HepG2 (cell line): ENCODE data around the gene NCOA3. TPM values are rescaled to one million over a fixed set of nuclear protein-coding genes. Genes with fewer than 3 reads are reported as not detected.

Source experiments
- ARID5B ChIP-seq: IDR thresholded peaks from 2 replicates; pipeline ENCODE4 v1.4.0; 2020; ENCODE audit warnings: mild to moderate bottlenecking, missing genetic modification reagents
- CERS6 ChIP-seq: sonication (generic); formaldehyde crosslinking; IDR thresholded peaks from 2 replicates; pipeline ENCODE4 v1.5.0; 2020; ENCODE audit warnings: missing genetic modification reagents
- ELF3 ChIP-seq: IDR thresholded peaks from 2 replicates; pipeline ENCODE4 v1.6.1; 2016; ENCODE audit warnings: missing genetic modification reagents, missing compliant biosample characterization
- FOXA1 ChIP-seq, 2 experiments: fragments of 450-650 bp in 1 of 2; sonication (generic) in 1 of 2; formaldehyde crosslinking in 1 of 2; IDR thresholded peaks; 2 replicates each; pipeline versions ENCODE4 v1.4.0 to v1.6.1; 2016 to 2020; ENCODE audit warnings: missing genetic modification reagents in 1 of 2
- FOXJ3 ChIP-seq: sonication (generic); formaldehyde crosslinking; IDR thresholded peaks from 2 replicates; pipeline ENCODE4 v1.4.0; 2020; ENCODE audit warnings: missing genetic modification reagents, mild to moderate bottlenecking, borderline replicate concordance
- GATAD2A ChIP-seq: IDR thresholded peaks from 2 replicates; pipeline ENCODE4 v1.6.1; 2016
- REST ChIP-seq, 2 experiments: IDR thresholded peaks; 2 replicates each; pipeline ENCODE4 v1.6.1; 2011 to 2012; ENCODE audit warnings: low read length in 2 of 2, borderline replicate concordance in 1 of 2, low read depth in 1 of 2, mild to moderate bottlenecking in 1 of 2, moderate library complexity in 1 of 2
- RNF219 ChIP-seq: sonication (generic); formaldehyde crosslinking; IDR thresholded peaks from 2 replicates; pipeline ENCODE4 v1.5.0; 2020; ENCODE audit warnings: mild to moderate bottlenecking, missing genetic modification reagents
- TBX3 ChIP-seq: fragments of 450-650 bp; IDR thresholded peaks from 2 replicates; pipeline ENCODE4 v1.6.1; 2017; ENCODE audit warnings: antibody characterized with exemption, mild to moderate bottlenecking, inconsistent platforms, borderline replicate concordance
- TP53 ChIP-seq: sonication (generic); formaldehyde crosslinking; conservative IDR thresholded peaks from 2 replicates; pipeline ENCODE4 v1.4.0; 2020; ENCODE audit warnings: missing genetic modification reagents
- ZNF256 ChIP-seq: sonication (generic); formaldehyde crosslinking; conservative IDR thresholded peaks from 2 replicates; pipeline ENCODE4 v1.4.0; 2020; ENCODE audit warnings: missing genetic modification reagents
- polyA plus RNA-seq, 8 experiments: library from polyadenylated mRNA; depleted of rRNA in 3 of 8; stranded (reverse) in 7 of 8; unstranded in 1 of 8; fragments of >200 nt; fragmentation: Illumina TruSeq in 4 of 8; extraction: Trizol in 4 of 8; gene quantifications; 2 replicates each; pipeline versions ENCODE4 v1.2.1 to v1.2.3, GENCODE V29; 2011 to 2016; ENCODE audit warnings: low read depth in 4 of 8, missing spikeins in 1 of 8, mixed read lengths in 1 of 8; ENCODE audit not compliant: insufficient read depth in 1 of 8
- total RNA-seq, 5 experiments: library from RNA; depleted of rRNA; stranded (reverse); fragments of >200 nt; fragmentation: Illumina TruSeq; extraction: Trizol; gene quantifications; 2 replicates each; pipeline ENCODE4 v1.2.3, GENCODE V29; 2016; ENCODE audit warnings: low read depth in 1 of 5
- TF ChIP-seq, protein P1 (sequence below): IDR thresholded peaks from 2 replicates; pipeline ENCODE4 v1.6.1; 2016; ENCODE audit warnings: low read depth
- TF ChIP-seq, protein P2 (sequence below): sonication (generic); formaldehyde crosslinking; conservative IDR thresholded peaks from 2 replicates; pipeline ENCODE4 v1.4.0; 2020; ENCODE audit warnings: missing genetic modification reagents

The NCOA3 gene
- total and polyA plus RNA-seq, 2 of the 13 experiments (the other 11 are each of a cell fraction or from before 2014, with no cell fraction given), result 35.0 to 56.8 TPM

GRCh38 chr20:47605673-47606413 lies 104.2 kb downstream of the NCOA3 start (continued):
- TF ChIP-seq REST (IDR thresholded peaks at IDR 0.05; ENCODE audit: borderline replicate concordance in 1 of 2, low read depth in 1 of 2, low read length in 2 of 2) (no peak), RNF219 (CRISPR knock-in tag) (0 out of 2 replicates have a peak, but pooled peaks have one; percentile 47), TBX3 (peak; percentile 95), ARID5B (CRISPR knock-in tag) (peak; percentile 47), ELF3 (CRISPR knock-in tag) (peak; percentile 79), ZNF256 (0 out of 2 replicates have a peak, but pooled peaks have one; percentile 67), FOXA1 (IDR thresholded peaks at IDR 0.05) (peak; percentile 93), FOXA1 (CRISPR knock-in tag; IDR thresholded peaks at IDR 0.05) (peak; percentile 78), TP53 (CRISPR knock-in tag) (0 out of 2 replicates have a peak, but pooled peaks have one; percentile 52), FOXJ3 (CRISPR knock-in tag) (no peak; the same call in 1 of the 2 replicates), GATAD2A (CRISPR knock-in tag) (peak; percentile 35; the same call in 1 of the 2 replicates), CERS6 (CRISPR knock-in tag) (0 out of 2 replicates have a peak, but pooled peaks have one; percentile 24)
- TF ChIP-seq, protein P1, sequence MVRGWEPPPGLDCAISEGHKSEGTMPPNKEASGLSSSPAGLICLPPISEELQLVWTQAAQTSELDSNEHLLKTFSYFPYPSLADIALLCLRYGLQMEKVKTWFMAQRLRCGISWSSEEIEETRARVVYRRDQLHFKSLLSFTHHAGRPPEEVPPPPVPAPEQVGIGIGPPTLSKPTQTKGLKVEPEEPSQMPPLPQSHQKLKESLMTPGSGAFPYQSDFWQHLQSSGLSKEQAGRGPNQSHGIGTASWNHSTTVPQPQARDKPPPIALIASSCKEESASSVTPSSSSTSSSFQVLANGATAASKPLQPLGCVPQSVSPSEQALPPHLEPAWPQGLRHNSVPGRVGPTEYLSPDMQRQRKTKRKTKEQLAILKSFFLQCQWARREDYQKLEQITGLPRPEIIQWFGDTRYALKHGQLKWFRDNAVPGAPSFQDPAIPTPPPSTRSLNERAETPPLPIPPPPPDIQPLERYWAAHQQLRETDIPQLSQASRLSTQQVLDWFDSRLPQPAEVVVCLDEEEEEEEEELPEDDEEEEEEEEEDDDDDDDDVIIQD (CRISPR knock-in tag), result peak; percentile 28
- TF ChIP-seq, protein P2, sequence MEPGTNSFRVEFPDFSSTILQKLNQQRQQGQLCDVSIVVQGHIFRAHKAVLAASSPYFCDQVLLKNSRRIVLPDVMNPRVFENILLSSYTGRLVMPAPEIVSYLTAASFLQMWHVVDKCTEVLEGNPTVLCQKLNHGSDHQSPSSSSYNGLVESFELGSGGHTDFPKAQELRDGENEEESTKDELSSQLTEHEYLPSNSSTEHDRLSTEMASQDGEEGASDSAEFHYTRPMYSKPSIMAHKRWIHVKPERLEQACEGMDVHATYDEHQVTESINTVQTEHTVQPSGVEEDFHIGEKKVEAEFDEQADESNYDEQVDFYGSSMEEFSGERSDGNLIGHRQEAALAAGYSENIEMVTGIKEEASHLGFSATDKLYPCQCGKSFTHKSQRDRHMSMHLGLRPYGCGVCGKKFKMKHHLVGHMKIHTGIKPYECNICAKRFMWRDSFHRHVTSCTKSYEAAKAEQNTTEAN (CRISPR knock-in tag), result 0 out of 2 replicates have a peak, but pooled peaks have one; percentile 42
